ENCODE measurements around the gene CNTFR. TPM values are rescaled to one million over a fixed set of nuclear protein-coding genes. Genes with fewer than 3 reads are reported as not detected.
"Not testable (repeated sequence)": the region's sequence is repeated elsewhere in the genome, so short reads cannot be mapped to it uniquely, and the experiment has no call there.

CNTFR gene
- total and polyA plus RNA-seq, 2 experiments from 2014 or later, result not detected

GRCh38 chr9:34540827-34541226, 48.7 kb downstream of the CNTFR start:
- Histone ChIP-seq H3K9ac (no peak overlapping the region), H4K20me1 (ENCODE audit: insufficient read depth) (no peaks in the 10 kb centered on the region), H3K36me3 (ENCODE audit: low read depth) (no peaks in the 10 kb centered on the region), H3F3A (ENCODE audit: insufficient read depth) (no peaks in the 10 kb centered on the region), H3K9me2 (ENCODE audit: insufficient read depth) (no peaks in the 10 kb centered on the region), H3K27me3 (replicated peaks; ENCODE audit: insufficient read depth) (peaks cover 6% of the 10 kb centered on the region), H3K4me2 (ENCODE audit: unreplicated experiment) (no peak overlapping the region), H3K9me3 (ENCODE audit: low read depth) (no peaks in the 10 kb centered on the region), H3K79me2 (ENCODE audit: insufficient read depth) (no peaks in the 10 kb centered on the region), H3K27ac (no peak overlapping the region), H3K4me1 (ENCODE audit: insufficient read depth) (no peaks in the 10 kb centered on the region), H3K4me3 (no peak overlapping the region), H2AFZ (no peak overlapping the region)
- no peak for TF ChIP-seq EZH2 (IDR thresholded peaks at IDR 0.05; ENCODE audit: insufficient read depth, poor library complexity, severe bottlenecking)
- no peak for TF ChIP-seq EZH2phosphoT487 (IDR thresholded peaks at IDR 0.05; ENCODE audit: insufficient read depth, low read depth)
- DNase-seq, result peak; percentile 80
- WGBS, 2 experiments (ENCODE audit: low coverage in 1 of 2, low lambda C conversion rate in 2 of 2, missing lambda C conversion rate in 2 of 2), result 49 to 52% methylated on average over 2 of the region's 2 CpGs
- in situ Hi-C loops (cut with MboI), result no loop called here

- no peak overlapping the region for H3K4me3 ChIP-seq
- no peaks in the 10 kb centered on the region for H3K79me2 ChIP-seq (ENCODE audit: insufficient read depth)
- no peaks in the 10 kb centered on the region for H3K9me2 ChIP-seq (ENCODE audit: insufficient read depth)
- no peaks in the 10 kb centered on the region for H4K20me1 ChIP-seq (ENCODE audit: insufficient read depth)
- no peaks in the 10 kb centered on the region for H3F3A ChIP-seq (ENCODE audit: insufficient read depth)
- H3K36me3 ChIP-seq (ENCODE audit: low read depth), result no peaks in the 10 kb centered on the region
- H3K4me2 ChIP-seq (ENCODE audit: unreplicated experiment), result no peak overlapping the region
- H3K9me3 ChIP-seq (ENCODE audit: low read depth), result no peaks in the 10 kb centered on the region
- H3K4me1 ChIP-seq (ENCODE audit: insufficient read depth), result no peaks in the 10 kb centered on the region
- TF ChIP-seq EZH2 (IDR thresholded peaks at IDR 0.05; ENCODE audit: insufficient read depth, poor library complexity, severe bottlenecking) (no peak), EZH2phosphoT487 (IDR thresholded peaks at IDR 0.05; ENCODE audit: insufficient read depth, low read depth) (no peak)
- in situ Hi-C loops (cut with MboI), result no loop called here
- peaks cover 17% of the 10 kb centered on the region for H3K27me3 ChIP-seq (replicated peaks; ENCODE audit: insufficient read depth)
- H3K27ac ChIP-seq, result no peak overlapping the region
- 68 to 83% methylated on average over 5 to 7 of the region's 7 CpGs for whole genome bisulfite sequencing, 2 experiments (ENCODE audit: low coverage in 1 of 2, low lambda C conversion rate in 2 of 2, missing lambda C conversion rate in 2 of 2)
- no peak for DNase-seq
- no peak overlapping the region for H3K9ac ChIP-seq
- H2AFZ ChIP-seq, result no peak overlapping the region
Observed at GRCh38 chr9:34536685-34537084, 52.8 kb downstream of the CNTFR start.

GRCh38 chr9:34532041-34532440, 57.5 kb downstream of the CNTFR start:
- H3K36me3 ChIP-seq (ENCODE audit: low read depth); H3K9ac ChIP-seq; in situ Hi-C loops (cut with MboI); H3K4me2 ChIP-seq (ENCODE audit: unreplicated experiment); H3F3A ChIP-seq (ENCODE audit: insufficient read depth); H3K9me2 ChIP-seq (ENCODE audit: insufficient read depth); H4K20me1 ChIP-seq (ENCODE audit: insufficient read depth); H3K4me3 ChIP-seq; H3K9me3 ChIP-seq (ENCODE audit: low read depth); H3K4me1 ChIP-seq (ENCODE audit: insufficient read depth); H2AFZ ChIP-seq; H3K27ac ChIP-seq; H3K79me2 ChIP-seq (ENCODE audit: insufficient read depth); DNase-seq: not testable (repeated sequence)
- WGBS, 2 experiments (ENCODE audit: low coverage in 1 of 2, low lambda C conversion rate in 2 of 2, missing lambda C conversion rate in 2 of 2), result 55 to 56% methylated on average over 8 of the region's 8 CpGs
- peaks cover 19% of the 10 kb centered on the region for H3K27me3 ChIP-seq (replicated peaks; ENCODE audit: insufficient read depth)

- Histone ChIP-seq H3K4me2 (ENCODE audit: unreplicated experiment) (no peak overlapping the region), H2AFZ (no peak overlapping the region), H3K9me2 (ENCODE audit: insufficient read depth) (no peaks in the 10 kb centered on the region), H3K79me2 (ENCODE audit: insufficient read depth) (no peaks in the 10 kb centered on the region), H4K20me1 (ENCODE audit: insufficient read depth) (no peaks in the 10 kb centered on the region), H3K27me3 (replicated peaks; ENCODE audit: insufficient read depth) (peaks cover 32% of the 10 kb centered on the region), H3F3A (ENCODE audit: insufficient read depth) (no peaks in the 10 kb centered on the region), H3K9me3 (ENCODE audit: low read depth) (no peaks in the 10 kb centered on the region), H3K9ac (no peak overlapping the region), H3K4me3 (no peak overlapping the region), H3K4me1 (ENCODE audit: insufficient read depth) (no peaks in the 10 kb centered on the region), H3K36me3 (ENCODE audit: low read depth) (no peaks in the 10 kb centered on the region), H3K27ac (no peak overlapping the region)
- no peak for TF ChIP-seq EZH2phosphoT487 (IDR thresholded peaks at IDR 0.05; ENCODE audit: insufficient read depth, low read depth)
- no peak for TF ChIP-seq EZH2 (IDR thresholded peaks at IDR 0.05; ENCODE audit: insufficient read depth, poor library complexity, severe bottlenecking)
- no peak for DNase-seq
- in situ Hi-C loops (cut with MboI), result no loop called here
- WGBS, 2 experiments (ENCODE audit: low coverage in 1 of 2, low lambda C conversion rate in 2 of 2, missing lambda C conversion rate in 2 of 2), result 51 to 58% methylated on average over 2 of the region's 2 CpGs
Observed at GRCh38 chr9:34526026-34526425, 63.5 kb downstream of the CNTFR start.

- H3K9me2 ChIP-seq (ENCODE audit: insufficient read depth), result no peaks in the 10 kb centered on the region
- H3K4me1 ChIP-seq (ENCODE audit: insufficient read depth), result no peaks in the 10 kb centered on the region
- no peak overlapping the region for H2AFZ ChIP-seq
- no peak for TF ChIP-seq EZH2phosphoT487 (IDR thresholded peaks at IDR 0.05; ENCODE audit: insufficient read depth, low read depth)
- H3K4me3 ChIP-seq, result no peak overlapping the region
- no peaks in the 10 kb centered on the region for H3K79me2 ChIP-seq (ENCODE audit: insufficient read depth)
- H3K9me3 ChIP-seq (ENCODE audit: low read depth), result no peaks in the 10 kb centered on the region
- no peaks in the 10 kb centered on the region for H3K36me3 ChIP-seq (ENCODE audit: low read depth)
- H3K27me3 ChIP-seq (replicated peaks; ENCODE audit: insufficient read depth), result peaks cover 28% of the 10 kb centered on the region
- H4K20me1 ChIP-seq (ENCODE audit: insufficient read depth), result no peaks in the 10 kb centered on the region
- no peak for DNase-seq
- no peak overlapping the region for H3K4me2 ChIP-seq (ENCODE audit: unreplicated experiment)
- no peak overlapping the region for H3K27ac ChIP-seq
- in situ Hi-C loops (cut with MboI), result loop anchor here (25.0 kb wide), 1 partner anchor 88 kb away; the partner anchor contains the start of genes DCTN3 and RPP25L
- no peaks in the 10 kb centered on the region for H3F3A ChIP-seq (ENCODE audit: insufficient read depth)
- no peak overlapping the region for H3K9ac ChIP-seq
- 70 to 79% methylated on average over 3 of the region's 3 CpGs for whole genome bisulfite sequencing, 2 experiments (ENCODE audit: low coverage in 1 of 2, low lambda C conversion rate in 2 of 2, missing lambda C conversion rate in 2 of 2)
Observed at GRCh38 chr9:34524349-34524748, 65.2 kb downstream of the CNTFR start.
